GM12874 (cell line): ENCODE data around the gene BTBD17.

Experiments used
- TF ChIP-seq, protein P1 (sequence below): IDR thresholded peaks from 2 replicates; pipeline ENCODE4 v1.5.1; 2011; ENCODE audit warnings: low read depth, mild to moderate bottlenecking, control low read depth, low read length, moderate library complexity; ENCODE audit not compliant: insufficient read depth

The BTBD17 gene

DNA sequence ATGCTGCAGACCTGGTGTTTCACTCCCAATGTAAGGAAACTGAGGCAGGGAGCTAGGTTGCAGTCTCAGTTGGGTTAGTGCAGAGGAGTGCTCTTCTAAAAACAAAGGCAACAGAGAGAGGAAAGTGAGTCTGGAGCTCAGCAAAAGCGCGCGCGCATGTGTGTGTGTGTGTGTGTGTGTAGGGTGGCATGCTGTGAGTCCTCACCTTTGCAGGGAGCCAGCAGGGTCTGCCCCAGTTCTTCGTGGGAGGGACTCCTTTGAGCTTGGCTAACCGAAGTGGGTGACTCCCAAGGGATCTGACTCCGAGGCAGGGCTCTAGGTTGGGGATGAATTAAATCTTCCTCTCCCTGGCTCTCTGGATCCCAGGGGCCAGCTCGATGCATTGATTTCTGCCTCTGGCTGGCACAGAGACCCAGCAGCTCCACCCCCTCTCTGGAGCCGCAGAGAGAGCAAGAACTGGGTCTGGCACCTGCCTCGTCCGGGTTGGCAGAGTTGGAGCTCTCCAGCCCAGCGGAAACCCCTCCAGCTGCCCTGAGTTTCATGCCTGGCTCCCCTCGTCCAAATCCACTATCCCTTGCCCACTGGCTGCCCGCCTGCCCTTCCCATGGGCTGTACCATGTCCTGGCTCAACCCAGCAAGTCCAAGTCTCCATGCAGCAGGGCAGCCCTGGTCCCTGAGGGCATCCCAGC is 1.3 kb upstream of the BTBD17 start:
- TF ChIP-seq, protein P1, sequence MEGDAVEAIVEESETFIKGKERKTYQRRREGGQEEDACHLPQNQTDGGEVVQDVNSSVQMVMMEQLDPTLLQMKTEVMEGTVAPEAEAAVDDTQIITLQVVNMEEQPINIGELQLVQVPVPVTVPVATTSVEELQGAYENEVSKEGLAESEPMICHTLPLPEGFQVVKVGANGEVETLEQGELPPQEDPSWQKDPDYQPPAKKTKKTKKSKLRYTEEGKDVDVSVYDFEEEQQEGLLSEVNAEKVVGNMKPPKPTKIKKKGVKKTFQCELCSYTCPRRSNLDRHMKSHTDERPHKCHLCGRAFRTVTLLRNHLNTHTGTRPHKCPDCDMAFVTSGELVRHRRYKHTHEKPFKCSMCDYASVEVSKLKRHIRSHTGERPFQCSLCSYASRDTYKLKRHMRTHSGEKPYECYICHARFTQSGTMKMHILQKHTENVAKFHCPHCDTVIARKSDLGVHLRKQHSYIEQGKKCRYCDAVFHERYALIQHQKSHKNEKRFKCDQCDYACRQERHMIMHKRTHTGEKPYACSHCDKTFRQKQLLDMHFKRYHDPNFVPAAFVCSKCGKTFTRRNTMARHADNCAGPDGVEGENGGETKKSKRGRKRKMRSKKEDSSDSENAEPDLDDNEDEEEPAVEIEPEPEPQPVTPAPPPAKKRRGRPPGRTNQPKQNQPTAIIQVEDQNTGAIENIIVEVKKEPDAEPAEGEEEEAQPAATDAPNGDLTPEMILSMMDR, result no peak

DNA sequence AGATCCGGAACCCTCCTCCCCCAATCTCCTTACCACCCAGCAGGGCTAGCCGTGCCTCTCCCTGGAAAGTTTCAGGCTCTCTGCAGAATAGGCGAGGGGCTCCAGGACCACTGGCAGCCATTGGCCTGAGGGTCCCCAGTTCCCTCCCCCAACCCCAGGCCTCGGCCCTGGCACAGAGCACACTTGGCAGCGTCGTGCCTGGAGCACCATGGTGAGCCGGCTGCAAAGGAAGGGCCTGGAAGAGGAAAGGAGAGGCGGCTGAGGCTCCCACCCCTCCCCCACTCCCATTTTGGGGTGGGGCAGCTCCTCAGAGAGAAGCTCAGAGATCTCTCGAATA is 369 bp upstream of the BTBD17 start:
- TF ChIP-seq, protein P1, result no peak

DNA sequence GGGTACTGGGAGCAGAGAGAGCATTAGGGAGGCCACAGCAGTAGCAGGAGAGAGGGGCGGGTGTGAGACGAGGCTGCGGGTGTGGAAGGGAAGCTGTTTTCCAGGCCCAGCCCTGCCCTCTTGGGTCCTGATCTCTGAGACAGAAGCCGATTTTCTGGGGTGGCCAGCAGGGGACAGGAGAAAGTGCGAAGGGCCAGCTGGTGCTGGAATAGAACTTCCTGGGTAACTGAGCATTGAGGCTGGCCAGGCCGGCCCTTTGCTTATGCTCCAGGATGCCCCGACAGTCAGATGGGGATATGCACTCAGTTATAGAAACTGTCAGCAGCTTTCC is 804 bp downstream of the BTBD17 start:
- TF ChIP-seq, protein P1, result no peak

DNA sequence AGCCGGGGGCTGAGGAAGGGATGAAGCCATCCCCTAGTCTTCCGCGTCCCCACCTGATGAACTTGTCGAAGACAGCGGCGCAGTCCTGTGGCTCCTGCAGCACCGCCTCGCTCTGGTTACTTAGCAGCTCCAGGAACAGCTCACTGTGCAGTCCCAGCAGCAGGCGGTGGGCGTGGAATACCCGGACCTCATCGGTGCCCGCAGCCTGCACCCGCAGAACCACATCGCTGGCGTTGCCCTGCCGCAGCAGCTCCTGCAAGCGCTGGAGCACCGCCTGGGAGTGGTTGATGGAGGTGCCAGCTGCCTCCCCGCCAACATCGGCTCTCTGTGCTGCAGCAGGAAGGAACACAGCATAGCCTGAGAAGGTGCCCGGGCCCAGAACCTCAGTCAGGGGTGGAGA is 1.8 kb downstream of the BTBD17 start:
- TF ChIP-seq, protein P1, result no peak

DNA sequence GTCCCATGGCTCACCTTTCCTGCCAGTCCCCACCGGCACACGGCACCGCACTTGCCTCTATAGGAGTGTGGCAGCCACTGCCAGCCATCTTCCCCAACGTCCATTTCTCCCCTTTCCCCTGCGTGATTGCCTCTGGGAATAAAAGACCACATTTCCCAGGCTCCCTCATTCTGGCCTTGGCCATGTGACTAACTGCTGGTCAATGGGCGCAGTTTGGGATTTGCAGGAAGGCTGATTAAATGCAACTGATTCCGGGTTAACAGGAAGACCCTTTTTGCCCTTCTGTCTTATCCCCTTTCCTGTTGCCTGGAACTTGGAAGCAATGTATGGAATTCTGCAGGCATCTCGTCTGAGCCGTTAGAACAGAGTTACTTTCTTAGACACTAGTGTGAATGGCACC is 3.0 kb downstream of the BTBD17 start:
- TF ChIP-seq, protein P1, result no peak

DNA sequence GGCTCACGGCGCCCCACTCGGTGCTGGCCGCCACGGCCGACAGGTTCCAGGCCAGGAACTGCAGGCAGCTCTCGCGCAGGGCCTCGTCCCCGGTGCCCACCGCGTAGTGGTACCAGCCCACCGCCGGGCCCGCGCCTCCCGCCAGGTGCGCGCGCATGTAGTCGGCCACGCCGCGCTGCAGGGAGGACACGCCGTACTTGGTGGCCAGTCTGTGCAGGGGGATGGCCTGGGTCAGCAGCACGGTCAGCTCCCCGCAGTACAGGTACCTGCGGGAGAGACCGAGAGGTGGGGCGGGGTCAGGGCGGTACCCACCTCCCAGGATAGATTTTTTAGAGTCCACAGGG is 4.2 kb downstream of the BTBD17 start:
- TF ChIP-seq, protein P1, result no peak

DNA sequence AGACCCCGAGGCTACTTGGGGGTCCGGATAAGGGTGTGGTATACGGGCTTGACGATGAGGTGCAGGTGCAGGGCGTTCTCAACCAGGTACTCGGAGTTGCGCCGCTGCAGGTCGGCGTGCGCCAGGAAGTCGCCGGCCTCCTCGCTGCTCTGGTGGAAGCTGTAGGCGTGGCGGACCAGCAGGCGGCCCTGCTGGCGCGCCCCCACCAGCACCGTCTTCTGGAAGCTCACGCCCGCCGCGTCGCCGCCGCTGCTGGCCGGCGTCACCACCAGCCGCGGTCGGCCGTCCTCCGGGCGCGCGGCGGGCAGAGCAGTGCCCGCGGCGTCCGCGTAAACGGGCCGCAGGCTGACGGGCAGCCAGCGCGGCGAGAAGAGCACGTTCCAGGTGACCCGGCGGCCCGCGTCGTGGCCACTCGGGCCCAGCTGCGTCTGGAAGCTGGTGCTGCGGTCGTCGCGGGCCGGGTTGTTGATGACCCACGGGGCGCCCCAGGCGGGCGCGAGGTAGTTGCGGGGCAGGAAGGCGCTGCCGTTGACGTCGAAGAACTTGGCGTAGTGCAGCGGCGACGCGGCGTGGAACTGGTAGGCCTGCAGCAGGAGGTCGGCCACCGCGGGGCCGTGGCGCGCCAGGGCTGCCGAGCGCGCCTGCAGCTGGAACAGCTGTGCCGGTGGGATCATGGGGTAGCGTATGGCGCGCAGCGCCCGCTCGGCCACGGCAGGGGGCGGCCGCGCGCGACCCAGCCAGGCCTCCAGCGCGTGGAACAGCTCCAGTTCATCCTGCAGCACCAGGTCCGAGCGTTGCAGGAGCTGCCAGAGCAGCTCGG is 4.8 kb downstream of the BTBD17 start:
- TF ChIP-seq, protein P1, result no peak
